Measurements from ENCODE around the gene PPM1D.
"Not testable (repeated sequence)": the region's sequence is repeated elsewhere in the genome, so short reads cannot be mapped to it uniquely, and the experiment has no call there.

Gene PPM1D

DNA sequence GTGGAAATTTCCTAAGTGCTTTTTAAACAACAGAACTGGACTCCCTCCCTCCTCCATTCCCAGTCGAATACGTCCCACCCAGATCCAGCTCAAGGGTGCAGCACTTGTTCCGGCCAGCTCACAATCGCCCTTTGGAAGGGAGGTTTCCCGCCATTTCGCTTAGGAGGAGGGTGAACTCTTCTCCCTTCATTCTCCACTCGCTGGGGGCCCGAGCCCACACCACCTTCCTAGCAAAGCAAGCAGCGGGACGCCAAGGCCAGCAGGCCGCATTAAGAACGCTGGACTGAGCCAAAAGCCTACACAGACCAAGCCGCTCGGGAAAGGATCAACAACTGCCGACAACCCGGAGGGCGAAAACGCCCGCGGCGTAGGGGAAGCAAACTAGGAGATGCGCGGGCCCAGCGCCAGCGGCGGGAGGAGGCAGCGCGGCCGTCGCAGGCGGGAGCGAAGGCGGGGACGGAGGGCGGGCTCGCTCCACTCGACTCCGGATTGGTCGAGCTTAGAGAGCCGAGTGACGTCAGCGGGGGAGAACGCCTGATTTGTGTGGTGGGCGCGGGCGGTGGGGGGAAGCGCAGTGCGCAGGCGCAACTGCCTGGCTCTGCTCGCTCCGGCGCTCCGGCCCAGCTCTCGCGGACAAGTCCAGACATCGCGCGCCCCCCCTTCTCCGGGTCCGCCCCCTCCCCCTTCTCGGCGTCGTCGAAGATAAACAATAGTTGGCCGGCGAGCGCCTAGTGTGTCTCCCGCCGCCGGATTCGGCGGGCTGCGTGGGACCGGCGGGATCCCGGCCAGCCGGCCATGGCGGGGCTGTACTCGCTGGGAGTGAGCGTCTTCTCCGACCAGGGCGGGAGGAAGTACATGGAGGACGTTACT lies at the start of gene PPM1D:
Gene PPM1D, plus strand, starts transcription at position 574 of the 870 bp plus-strand sequence. Its CDS starts 222 bp downstream, at position 796.
- DNase-seq = peak; percentile 99

DNA sequence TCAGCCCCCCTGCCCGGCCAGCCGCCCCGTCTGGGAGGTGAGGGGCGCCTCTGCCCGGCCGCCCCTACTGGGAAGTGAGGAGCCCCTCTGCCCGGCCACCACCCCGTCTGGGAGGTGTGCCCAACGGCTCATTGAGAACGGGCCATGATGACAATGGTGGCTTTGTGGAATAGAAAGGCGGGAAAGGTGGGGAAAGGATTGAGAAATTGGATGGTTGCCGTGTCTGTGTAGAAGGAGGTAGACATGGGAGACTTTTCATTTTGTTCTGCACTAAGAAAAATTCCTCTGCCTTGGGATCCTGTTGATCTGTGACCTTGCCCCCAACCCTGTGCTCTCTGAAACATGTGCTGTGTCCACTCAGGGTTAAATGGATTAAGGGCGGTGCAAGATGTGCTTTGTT lies 47.7 kb upstream of the PPM1D start:
- not testable (repeated sequence) for DNase-seq

DNA sequence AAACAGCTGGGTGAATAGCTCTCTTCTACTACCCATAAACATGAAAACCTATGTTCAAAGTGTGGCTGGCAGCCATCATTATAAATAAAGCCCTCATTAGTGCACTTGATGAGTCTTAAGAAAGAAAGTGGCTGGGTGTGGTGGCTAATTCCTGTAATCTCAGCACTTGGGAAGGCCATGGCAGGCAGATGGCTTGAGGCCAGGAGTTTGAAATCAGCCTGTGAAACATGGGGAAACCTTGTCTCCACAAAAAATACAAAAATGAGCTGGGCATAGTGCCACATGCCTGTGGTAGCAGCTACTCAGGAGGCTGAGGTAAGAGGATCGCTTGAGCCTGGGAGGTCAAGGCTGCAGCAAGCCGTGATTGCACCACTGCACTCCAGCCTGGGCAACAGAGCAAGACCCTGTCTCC lies 45.6 kb upstream of the PPM1D start:
- DNase-seq = no peak

DNA sequence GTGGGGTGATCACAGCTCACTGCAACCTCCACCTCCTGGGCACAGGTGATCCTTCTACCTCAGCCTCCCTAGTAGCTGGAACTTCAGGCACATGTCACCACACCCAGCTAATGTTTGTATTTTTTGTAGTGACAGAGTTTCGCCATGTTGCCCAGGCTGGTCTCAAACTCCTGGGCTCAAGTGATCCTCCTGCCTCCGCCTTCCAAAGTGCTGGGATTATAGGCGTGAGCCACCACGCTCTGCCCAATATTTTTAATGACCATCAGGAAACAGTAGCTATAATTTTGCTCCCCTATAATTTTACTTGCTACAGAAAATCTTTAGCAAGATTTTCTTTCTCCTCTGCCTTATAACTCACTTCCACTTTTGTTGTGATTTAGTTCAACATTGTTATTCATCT lies 44.2 kb upstream of the PPM1D start:
- no peak for DNase-seq

DNA sequence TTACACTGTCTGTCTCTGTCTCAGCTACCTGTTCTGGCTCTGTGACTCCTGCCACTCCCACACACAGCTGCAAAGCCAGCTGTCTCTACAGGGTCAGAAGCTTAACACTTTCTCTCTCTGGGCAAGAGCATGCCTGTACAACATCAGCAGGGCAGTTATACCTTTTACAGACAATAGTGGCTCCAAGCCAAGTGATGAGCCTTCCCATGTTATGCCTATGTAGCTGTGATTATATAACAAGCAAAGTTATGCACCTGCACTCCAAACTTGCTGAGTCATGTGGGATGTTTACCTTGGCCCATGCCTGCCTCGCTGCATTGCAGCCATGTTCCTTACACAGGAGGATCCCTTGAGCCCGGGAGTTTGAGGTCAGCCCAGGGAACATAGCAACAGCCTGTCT lies 42.2 kb upstream of the PPM1D start:
- no peak for DNase-seq

DNA sequence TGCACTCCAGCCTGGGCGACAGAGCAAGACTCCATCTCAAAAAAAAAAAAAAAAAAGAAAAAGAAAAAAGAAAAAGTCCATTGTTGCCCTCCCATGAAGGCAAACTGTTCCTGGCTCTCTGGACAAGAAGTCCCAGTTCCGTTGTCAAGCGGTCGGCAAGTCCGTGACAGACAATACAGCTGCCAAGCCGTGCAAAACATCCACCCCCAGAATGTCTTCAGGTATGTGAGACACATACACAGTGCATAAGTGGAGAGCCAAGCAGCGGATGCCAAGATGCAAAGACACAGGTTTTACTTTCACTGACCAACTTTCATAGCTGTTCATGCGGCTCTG lies 40.4 kb upstream of the PPM1D start:
- DNase-seq = no peak

DNA sequence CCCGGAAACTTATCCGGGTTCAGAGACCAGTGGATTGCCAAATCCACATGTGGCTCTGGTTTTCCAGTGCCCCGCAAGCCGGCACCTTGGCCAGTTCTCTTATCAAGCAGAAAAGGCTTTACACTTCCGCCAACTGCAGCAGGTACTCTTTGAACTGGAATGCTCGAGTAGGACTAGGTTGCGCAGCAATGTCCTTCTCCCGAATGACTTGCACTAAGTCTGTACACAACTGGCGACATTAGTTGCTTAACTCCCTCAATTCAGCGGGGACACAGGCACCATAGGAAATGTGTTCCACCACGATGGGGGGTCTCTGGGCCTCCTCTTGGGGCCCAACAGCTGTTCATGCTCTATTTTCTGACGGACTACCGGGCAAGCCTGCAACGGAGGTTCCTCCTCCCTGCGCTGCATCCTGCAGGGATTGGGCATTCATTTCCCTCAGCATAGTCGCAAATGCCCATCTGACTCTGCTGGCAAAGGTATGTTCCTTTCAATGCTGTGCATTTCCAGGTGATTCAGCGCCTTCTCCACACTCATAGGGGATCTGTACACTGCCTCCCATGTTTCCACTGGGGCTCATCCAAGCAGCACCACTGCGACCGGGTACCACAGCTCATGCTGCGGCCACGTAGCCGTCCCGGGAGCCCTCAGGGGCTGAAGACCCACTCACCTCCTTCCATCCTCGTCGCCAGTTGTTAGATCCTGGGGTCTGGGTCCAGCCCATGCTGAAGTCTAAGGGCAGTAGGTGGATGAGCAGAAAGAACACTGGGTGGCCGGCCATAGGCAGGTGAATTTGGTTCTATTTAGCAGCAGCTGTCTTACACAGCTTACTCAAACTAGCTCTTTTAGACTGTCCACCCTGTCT lies 39.8 kb upstream of the PPM1D start:
- no peak for DNase-seq

DNA sequence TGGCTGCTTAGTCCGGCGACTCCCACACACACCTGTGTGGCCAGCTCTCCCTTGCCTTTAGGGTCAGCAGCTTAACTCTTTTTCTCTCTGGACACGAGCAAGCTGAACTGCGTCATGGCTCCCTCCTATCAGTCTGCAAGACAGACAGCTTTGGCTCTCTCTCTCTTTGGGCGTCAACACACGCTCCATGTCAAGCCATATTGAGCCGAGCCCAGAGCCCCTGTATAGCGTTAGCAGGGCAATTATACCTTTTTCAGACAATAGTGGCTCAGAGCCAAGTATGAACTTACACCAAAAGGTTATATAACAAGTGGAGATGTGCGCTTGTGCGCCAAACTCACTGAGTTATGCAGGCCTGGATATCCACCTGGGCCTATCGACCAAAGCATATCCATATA lies 39.1 kb upstream of the PPM1D start:
- no peak for DNase-seq

DNA sequence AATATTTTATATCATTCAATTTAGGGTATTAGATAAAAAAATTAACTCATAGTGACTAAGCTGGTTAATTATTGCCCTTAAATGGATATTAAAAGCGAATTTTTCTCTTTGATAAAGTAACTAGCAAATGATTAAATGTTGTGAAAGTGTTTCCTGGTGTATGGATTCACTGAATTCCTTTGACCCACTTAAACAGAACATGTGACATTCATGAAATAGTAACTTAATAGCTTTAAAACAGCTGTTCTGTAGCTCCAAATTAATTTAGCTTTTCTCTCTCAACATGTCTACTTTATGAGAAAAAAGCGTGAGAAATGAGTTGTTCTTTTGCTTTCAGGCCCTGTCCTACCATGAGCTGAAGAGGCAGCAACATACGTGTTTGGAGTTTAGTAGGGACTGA lies 37.6 kb upstream of the PPM1D start:
- DNase-seq = no peak

DNA sequence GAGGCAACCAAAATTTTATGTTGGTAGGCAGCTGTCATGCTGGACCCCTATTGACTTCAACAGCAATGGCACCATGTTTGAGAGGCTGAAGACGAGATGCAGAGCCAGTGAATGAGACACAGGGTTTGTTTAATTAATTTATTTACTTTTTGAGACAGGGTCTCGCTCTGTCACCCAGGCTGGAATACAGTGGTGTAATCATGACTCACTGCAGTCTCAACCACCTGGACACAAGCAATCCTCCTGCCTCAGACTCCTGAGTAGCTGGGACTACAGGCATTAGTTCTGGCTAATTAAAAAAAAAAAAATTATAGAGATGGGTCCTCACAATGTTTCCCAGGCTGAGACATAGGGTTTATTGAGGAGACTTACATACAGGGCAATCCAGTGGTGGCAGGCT lies 36.2 kb upstream of the PPM1D start:
- no peak for DNase-seq

DNA sequence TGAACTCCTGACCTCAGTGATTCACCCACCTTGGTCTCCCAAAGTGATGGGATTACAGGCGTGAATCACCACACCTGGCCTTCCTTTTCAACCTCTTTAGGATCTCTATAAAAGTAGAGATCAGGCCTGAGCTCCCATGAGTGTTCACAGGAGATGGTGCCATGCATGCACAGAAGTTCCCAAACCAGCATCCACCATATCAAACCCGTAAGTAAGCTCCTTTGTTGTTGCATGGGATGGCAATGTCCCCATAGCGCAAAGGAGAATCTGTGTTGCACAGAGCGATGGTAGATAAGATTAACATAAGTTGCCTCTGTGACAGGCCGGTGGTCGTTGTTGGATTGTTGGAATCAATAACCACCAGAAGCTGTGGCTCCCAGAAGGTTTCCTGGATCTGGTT lies 34.8 kb upstream of the PPM1D start:
- no peak for DNase-seq

DNA sequence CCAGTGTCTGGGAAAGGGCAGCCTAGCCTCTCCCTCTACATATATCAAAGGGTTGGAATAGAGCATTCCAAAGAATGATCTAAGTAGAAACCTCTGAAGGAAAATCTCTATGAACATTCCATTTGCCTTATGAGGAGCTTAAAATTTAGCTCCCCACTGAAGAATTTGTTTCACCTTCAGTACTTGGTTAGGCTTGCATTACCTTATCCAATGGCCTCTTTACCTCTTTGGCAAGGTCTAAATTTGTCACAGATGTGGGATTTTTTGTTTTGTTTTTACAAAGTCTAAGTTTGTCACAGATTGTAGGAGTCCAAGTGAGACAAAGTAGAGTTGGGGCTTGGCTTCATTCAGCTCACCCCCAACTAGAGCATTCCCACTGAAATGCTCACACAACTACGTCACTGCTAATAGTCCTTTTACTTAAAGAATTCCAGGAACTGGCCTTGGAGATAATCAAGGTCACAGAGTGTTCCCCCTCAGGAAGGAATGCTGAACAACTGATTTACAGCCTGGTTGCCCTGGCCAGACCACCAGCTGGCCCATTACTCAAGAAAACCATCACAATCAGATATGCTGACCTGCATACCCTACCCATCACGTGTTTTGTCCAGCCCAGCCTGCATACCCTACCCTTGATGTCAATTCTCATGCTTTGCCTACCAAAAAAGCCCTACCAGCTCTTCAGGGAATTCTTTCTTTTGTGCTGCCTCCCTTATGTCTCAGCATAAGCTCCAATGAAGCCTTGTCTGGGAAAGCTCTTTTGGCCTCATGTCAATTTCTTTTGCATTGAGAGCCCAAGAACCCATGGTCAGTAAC lies 26.5 kb upstream of the PPM1D start:
- DNase-seq = no peak

DNA sequence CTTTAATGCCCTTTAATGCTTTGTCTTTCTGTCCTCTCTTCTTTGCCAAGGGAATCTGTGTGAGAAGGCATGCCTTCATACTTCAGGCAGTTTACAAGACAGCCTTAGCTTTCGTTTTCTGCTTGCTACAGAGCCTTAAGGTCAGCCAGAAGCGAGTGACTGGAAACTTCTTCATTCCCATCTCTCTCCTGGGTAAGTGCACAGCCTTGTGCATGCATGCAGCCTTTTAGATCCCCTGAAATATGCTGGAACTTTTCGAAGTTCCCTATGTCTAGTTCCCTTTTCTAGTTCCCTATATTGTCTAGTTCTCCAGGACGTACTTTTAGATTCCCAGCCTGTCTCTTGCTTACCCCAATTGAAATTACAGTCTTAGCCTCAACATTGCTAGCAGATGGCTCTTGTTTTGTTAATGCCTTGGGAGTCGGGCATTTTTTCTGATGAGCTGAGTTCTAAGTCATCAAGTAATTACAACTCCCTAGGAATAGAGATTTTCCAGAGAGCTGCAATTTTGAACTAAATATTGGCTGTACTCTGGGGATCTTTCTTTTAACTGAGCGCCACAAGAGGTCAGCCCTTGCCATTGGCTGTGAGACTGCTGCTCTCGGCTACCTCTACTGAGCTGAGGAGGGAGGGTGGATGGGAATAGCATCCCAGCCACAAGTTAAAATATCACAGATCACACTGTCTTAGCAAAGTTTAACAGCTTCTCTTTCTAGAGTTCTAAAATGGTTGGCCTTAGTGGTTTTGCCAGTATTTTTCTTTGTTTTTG lies 22.7 kb upstream of the PPM1D start:
- no peak for DNase-seq

DNA sequence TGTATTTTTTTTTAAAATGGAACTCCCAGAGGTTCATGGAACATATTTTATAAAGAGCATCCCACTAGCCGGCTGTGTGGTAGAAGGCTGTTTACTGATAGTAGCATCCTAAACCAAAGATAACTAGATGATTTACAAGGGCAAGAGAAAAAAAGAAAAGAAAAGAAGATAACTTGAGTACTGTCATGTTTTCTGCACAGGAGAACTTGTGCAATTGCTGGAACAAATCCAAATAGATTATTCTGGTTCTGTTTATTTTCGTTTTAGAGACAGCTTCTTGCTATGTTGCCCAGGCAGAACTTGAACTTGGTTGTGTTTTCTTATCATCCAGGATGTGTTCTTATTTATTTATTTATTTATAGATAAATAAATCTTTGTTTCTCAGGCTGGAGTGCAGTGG lies 20.9 kb upstream of the PPM1D start:
- no peak for DNase-seq

DNA sequence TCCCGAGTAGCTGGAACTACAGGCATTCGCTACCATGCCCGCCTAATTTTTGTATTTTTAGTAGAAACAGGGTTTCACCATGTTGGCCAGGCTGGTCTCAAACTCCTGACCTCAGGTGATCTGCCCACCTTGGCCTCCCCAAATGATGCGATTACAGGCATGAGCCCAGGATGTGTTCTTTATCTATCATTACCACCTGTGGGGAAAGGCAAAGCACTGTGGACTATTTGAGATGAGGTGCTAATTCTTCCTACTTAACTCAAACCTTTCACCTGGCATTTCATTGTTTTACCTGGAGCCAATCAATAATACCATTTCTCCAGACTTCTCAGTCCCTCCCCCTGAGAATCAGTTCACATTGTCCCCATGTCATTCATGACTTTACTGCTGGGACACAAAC lies 20.4 kb upstream of the PPM1D start:
- no peak for DNase-seq

DNA sequence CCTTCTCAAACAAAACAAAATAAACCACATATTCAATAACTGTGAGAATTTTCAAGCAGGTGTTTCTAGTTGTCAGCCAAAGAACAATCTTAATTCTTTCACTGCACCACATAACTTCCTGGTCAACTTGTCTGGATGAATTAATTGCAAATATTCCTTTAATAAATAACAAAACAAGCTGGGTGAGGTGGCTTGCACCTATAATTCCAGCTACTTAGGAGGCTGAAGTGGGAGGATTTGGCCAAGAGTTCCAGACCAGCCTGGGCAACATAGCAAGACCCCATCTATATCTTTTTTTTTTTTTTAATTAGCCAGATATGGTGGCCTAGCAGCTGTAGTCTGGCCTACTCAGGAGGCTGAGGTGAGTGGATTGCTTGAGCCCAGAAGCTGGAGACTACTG lies 17.0 kb upstream of the PPM1D start:
- DNase-seq = no peak

DNA sequence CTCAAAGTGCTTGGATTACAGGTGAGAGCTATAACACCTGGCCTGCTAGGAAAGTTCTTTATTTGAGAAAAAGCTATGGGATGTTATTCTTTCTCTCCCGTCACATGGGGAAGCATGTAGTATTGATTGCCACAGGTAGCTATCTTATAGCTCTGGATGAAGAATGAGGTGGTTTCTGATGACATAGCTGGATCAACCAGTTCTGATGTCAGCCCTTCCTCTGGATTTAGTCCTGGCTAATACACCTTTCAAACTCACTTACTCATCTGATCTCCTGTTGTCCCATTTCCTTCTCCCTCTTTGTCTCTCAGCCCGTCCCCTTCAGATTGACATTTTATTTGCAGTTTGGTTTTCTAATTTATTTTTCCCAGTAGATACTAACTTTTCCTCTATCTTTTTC lies 14.1 kb upstream of the PPM1D start:
- no peak for DNase-seq

DNA sequence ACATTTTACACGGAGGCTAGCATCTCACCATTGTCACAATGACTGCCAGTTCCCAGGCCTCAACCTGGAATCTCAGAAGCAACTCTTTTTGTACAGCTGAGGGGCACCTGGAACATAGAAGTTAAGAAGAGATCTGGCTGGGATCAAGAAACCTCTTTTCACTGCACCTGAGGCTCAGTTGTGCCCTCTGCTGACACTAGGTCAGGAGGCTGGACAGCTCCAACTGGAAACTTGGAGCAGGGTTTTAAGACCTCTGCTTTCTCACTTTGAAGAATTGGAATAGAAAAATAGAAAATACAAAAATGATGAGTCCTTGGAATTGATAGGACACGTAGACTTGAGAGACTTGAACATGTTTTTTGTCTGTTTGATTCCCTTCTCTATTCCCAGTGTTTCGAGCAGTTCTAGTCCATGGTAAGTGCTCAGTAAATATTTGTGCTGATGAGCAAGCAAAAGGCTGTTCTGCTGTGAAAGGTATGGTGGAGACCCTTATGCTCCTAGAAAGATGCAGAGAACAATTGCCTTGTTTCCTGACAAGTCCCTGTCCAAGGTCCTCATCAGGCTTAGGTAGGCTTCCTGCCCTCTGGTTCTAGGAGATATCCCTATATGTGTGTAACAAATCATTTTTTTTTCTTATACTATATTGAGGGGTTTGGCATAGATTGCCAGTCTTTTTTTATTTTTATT lies 13.6 kb upstream of the PPM1D start:
- no peak for DNase-seq

DNA sequence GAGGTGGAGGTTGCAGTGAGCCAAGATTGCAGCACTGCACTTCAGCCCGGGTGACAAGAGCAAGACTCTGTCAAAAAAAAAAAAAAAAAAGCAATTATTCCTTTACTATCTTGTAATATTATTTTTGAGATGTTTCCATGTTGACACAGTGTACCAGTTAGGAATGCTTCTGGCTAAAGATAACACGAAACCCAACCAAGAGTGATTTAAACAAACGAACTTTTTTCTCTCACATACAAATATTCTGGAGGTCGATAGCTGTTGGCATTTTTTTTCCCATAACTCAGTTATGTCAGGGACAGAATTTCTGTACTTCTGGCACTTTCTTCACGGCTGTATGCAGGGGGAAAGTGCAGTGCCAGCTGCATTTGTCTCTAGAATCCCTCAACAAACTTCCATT lies 9.9 kb upstream of the PPM1D start:
- DNase-seq = no peak

DNA sequence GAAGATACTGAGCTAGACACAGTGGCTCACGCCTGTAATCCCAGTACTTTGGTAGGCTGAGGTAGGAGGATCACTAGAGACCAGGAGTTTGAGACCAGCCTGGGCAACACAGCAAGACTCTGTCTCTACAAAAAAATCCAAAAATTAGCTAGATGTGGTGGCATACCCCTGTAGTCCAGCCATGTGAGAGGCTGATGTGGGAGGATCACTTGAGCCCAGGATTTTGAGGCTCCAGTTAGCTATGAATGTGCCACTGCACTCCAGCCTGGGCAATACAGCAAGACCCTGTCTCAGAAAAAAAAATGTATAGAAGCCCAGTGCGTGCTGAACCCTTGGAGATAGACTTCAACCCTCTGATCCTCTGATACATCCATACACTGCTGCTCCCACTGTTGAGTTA lies 7.2 kb upstream of the PPM1D start:
- DNase-seq = no peak

DNA sequence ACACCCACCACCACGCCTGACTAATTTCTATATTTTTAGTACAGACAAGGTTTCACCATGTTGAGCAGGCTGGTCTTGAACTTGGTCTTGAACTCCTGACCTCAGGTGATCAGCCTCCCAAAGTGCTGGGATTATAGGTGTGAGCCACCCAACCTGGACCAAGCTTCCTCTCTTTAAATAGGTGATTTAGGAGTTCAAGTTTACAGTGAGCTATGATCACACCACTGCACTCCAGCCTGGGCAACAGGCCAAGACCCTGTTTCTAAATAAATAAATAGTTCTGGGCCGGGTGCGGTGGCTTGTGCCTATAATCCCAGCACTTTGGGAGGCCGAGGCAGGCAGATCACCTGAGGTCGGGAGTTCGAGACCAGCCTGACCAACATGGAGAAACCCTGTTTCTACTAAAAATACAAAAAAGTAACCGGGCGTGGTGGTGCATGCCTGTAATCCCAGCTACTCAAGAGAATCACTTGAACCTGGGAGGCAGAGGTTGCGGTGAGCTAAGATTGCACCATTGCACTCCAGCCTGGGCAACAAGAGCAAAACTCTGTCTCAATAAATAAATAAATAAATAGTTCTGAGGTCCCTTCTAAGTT lies 6.5 kb upstream of the PPM1D start:
- DNase-seq = not testable (repeated sequence)

DNA sequence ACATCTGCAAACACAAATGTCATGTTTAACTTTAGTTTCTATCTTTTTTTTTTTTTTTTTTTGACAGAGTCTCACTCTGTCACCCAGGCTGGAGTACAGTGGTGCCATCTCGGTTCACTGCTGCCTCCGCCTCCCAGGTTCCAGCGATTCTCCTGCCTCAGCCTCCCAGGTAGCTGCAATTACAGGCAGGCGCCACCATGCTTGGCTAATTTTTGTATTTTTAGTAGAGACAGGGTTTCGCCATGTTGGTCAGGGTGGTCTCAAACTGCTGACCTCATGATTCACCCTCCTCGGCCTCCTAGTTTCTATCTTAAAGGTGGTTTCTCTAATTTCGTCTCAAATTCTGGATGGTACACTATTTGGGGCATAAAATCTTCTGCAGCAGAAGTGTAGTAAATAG lies 5.8 kb upstream of the PPM1D start:
- not testable (repeated sequence) for DNase-seq

Measured in activated effector memory CD4-positive, alpha-beta T cell treated with anti-CD3 and anti-CD28 coated beads, Interleukin-2, amount 50 U/mL, for 16 hours (primary cell).